Stimulated activated CD4-positive, alpha-beta T cell treated with anti-CD3 and anti-CD28 coated beads, TNF-alpha, amount 100 ng/mL, for 4 hours (primary cell): Measurements from ENCODE around the gene TMEM121.

ENCODE experiments used
- DNase-seq, 3 experiments: peaks; one replicate each; pipeline ENCODE4 v3.0.0-alpha.2; 2020; ENCODE audit warnings: low read depth in 3 of 3

Gene TMEM121

GRCh38 chr14:105525861-105526775 lies at the start of gene TMEM121:
Gene TMEM121 (plus strand): TSS chr14:105526583. CDS start chr14:105528835, 2,252 bp downstream.
- DNase-seq, result peak in 1 of 3 experiments; percentile 24

DNA sequence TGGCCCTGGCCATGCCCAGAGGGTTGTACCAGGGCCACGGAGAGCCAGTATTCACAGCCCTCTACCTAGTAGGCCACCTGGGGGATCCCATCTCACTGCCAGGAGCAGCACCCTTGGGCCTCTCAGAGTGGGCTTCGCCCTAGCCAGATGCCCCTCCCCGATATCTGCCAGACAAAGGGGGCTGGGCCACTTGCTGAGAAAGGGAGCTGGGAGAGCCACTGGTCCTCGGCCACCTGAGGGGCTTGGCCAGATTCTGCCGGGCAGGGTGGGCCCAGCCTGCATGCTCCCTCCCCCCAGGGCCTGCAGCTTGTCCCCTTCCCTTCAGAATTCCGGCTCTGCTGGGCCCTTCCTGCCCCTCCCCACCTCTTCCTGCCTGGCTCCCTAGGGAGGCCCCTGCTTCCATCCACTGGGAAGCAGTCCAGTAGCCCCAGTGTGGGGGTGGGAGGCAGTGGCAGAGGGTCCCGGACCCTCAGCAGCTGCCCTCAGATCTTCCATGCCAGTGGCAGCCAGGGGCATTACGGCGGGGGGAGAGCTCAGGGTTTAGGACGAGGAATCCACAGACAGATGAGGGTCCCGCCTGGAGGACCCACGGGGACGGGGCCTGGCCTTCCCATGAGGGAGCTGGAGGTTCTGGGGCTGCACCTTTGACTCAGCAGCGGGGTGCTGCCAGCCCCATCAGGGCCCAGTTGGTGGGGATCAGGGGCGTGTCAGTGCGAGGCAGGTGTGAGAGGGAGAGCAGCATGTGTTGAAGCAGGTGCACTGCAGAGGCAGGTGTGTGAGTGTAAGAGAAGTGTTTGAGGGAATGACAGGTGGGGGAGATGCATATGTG lies 49.3 kb upstream of the TMEM121 start:
- DNase-seq, result no peak

GRCh38 chr14:105477660-105478397 lies 48.6 kb upstream of the TMEM121 start:
- DNase-seq, result peak in 1 of 3 experiments; percentile 42

- no peak for DNase-seq
Observed at GRCh38 chr14:105478398-105479251, 47.8 kb upstream of the TMEM121 start.

DNA sequence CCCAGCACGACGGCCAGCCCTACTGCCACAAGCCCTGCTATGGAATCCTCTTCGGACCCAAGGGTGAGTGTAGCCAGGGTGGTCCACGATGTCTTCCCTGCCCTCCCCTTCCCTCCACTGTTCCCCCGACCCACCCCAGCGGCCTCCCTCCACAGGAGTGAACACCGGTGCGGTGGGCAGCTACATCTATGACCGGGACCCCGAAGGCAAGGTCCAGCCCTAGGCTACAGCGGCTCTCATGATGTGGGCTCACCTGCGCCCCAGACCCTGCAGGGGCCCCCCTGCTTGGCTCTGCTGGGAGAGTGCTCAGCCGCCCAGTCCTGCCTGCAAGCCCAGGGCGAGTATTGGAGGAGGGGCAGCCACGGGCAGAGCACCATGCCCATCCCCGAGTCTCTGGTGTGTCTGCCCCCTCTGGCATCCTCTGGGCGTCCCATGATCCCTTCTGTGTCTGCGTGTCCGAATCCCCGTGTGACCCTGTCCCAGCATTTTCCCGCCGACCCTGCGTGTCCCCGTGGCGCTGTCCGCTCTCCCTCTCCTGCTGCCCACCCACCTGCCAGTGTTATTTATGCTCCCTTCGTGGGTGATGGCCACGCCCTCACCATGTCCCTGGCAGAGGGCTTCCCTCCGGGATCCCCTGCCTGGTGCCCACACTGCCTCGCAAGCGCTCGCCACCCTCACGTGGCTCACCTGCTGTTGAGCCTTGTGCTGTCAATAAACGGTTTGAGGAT lies 46.8 kb upstream of the TMEM121 start:
- no peak for DNase-seq

- no peak for DNase-seq
Observed at GRCh38 chr14:105480199-105480746, 46.1 kb upstream of the TMEM121 start.

DNA sequence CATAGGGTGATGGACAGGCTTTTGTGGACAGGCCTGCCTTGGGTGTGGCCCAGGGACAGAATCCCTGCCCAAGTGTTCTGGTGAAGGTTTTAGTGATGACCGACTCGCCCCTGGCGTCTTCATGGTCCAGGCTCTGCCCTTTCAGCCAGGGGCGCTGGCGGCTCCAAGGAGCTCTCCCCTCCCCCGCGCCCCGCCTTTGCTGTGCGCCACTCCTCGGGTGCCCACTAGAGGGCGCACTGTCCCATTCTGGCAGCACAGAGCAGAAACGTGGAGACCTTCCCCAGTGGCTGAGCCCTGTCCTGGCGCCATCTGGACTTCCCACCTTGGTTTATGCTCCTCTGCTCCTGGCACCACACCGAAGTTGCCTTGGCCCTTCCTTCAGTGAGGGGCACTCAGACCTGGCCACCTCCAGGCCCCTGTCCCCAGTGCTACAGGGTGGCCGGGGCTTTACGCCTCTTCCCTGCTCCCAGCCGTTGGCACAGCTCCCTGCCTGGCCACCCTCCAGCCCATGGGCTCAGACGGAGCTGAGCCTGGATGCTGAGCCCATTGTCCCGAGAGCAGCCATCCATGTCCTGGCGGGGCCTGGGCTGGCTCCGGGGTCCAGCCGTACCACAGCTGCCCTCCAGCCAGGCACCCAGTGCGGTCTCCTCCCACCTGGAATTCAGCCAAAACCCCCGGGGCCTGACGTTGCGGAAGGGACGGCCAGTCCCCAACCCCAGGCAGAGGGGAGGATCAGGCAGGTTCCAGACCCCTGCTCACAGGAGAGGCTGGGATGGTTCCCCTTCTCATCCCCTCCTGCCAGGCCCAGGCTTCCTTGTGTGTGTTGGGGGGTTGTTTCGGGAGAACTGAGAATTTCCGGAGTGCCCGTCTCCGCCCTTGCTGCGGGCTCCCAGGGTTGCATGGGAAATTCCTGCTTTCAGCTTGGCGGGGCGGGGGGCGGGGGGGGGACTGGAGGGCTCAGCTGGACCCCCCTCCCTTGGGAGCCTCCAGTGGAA lies 45.3 kb upstream of the TMEM121 start:
- DNase-seq, result peak; percentile 81 to 83 (median 82)

GRCh38 chr14:105481886-105482457 lies 44.4 kb upstream of the TMEM121 start:
- DNase-seq, result peak; percentile 61 to 87 (median 74)

DNA sequence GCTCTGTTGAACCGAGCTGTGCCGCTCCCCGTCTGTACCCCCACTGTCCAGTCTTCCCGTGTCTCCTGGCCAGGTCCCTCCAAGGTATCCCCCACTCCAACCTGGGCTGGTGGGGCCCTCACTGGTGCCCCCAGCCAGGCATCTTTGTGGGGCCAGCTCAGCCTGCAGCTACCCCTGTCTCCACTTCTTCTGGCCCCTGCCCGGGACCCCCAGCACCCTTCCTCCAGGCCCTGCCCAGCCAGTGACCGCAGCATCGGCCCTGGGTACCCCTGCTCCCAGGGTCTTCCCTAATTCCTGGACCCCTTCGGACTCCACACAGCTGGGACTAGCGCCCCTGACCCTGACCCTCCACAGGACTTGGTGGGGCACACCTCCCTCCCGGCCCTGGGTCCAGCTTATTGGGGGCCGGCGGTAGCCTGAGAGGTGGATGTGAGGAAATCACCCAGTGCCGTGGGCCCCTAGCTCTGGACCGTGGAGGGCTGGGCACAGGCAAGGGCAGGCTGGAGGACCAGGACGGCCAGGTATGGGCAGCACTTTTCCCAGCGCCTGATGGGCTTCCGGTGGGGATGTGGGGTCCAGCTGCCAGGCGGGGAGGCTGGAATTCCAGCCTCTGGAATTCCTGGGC lies 43.8 kb upstream of the TMEM121 start:
- no peak for DNase-seq

DNA sequence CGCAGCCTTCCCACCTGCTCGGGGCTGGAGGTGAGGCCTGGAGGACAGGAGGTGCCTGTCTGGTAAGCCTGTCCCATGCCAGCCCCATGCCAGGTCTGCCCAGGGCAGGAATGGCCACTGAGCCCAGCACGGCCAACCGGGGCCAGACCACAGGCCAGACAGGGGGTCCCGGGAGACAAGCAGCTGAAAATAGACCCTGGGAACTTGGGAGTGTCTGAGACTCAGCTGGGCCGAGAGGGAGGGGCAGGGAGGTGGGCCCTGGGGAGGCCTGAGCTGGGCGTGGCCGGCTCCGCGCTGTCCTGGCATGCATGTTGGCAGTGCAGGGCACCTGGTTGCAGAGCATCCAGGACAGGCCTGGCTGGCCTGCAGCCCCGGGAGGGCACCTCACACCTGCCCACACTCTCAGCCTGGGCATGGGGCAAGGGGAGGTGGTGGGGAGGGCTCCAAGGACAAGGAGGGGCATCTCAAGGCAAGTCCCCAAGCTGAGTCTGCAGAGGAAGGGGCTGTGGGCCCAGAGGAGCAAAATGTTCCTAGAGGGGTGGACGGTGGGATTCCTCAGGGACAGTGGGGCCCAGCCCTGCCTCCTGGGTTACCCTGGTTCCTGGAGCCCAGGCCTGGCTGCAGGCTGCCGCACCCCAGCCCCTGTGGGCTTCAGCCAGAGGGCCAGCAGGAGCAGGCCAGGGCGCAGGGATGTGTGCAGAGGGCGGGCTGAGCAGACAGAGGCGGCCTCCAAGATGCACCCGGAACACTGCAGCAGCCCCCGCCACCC lies 42.9 kb upstream of the TMEM121 start:
- no peak for DNase-seq

DNA sequence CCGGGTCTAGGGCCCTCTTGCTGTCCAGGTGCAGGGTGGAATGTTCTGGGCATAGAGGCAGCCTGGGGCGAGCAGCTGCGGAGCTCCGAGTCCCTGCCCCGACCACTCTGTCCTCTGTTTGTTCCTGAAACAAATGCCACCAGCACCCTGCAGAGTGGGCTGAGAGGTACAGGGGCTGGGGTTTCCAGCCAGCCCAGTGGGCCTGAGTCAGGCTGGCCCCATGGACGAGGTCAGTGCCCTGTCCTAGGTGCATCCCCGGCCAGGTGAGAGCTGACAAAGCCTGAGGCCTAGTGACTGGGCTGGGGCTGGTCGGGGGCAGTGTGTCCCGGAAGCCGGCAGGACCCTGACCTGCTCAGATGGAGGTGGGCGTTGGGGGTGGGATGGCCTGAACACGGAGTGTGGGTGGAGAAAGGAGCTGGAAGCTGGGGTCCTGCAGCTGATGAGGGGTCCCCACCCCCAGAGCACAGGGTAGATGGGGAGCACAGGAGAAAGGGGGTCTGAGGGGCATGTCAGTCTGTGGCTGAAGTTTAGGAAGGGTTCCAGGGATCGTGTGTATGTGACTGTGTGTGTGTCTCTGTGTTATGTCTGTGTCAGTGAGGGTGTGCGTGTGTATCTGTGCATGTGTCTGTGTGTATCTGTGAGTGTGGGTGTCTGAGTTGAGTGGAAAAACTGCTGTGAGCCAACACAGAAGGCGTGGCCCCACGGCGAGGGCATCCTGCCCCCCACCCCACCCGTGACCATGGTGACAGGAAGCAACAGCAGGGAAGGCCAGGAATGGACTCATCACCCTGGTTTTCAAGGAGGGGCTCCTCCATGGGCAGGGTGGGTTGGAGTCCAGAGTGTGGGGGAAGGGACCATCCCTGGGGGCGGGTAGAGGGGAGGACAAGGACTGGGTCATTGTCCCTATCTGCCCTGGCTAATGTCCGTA lies 42.0 kb upstream of the TMEM121 start:
- peak in 1 of 3 experiments; percentile 65 for DNase-seq

DNA sequence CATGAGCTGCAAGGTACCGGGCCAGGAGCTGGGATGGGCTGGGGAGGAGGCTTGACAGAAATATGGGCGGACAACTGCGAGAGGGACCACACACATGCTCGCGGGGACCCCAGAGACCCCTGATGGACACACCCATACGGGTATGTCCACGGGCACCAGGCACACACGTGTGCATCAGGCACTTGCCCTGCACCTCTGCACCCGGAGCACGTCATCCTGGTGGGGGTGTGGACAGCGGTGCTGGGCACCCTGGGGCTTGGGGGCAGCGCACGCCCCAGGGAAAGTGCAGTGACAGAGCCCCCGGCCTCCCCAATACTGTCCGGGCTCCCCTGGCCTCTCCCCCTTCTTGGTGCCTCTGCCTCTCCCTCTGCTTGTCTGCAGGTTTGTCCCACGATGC lies 41.4 kb upstream of the TMEM121 start:
- no peak for DNase-seq

- no peak for DNase-seq
Observed at GRCh38 chr14:105485739-105486162, 40.6 kb upstream of the TMEM121 start.

GRCh38 chr14:105486163-105486973 lies 40.0 kb upstream of the TMEM121 start, which contains the start of gene CRIP1:
Gene CRIP1 (plus strand): TSS chr14:105486886. CDS start chr14:105487260, 374 bp downstream.
- DNase-seq, result no peak

DNA sequence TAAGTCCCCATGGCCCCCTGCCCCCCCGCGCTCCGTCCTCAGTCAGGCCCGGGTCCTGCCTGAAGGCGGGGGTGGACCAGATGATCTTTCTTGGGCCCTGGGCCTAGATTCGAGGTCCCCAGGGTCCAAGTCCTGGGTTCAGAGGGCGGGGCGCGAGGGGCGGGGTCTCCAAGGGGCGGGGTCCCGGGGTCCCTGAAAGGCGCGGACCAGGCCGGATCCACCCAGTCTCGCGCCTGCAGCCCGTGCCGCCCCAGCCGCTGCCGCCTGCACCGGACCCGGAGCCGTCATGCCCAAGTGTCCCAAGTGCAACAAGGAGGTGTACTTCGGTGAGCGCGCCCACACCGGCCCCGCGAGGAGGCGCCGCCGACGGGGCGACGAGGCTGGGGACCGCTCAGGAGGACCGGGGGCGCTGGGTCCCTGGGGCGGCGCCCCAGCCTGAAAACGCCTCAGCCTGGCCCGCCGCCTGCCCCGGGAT lies 39.4 kb upstream of the TMEM121 start:
- no peak for DNase-seq
